Stomach (tissue), 9 donors: ENCODE data around the gene FAAP20. TPM values are rescaled to one million over a fixed set of nuclear protein-coding genes. Genes with fewer than 3 reads are reported as not detected.

ENCODE experiments used
- DNase-seq, 2 donors: peaks; one replicate each; pipeline versions ENCODE4 v3.0.0 to v3.0.0-alpha.2; 2013 to 2019
- H3K27ac ChIP-seq, 5 donors: fragments of 200-600 bp in 4 of 5; sonication (generic) in 4 of 5; one replicate each; pipeline ENCODE4 v1.5.1; 2013 to 2019; ENCODE audit warnings: mild to moderate bottlenecking in 1 of 5, moderate library complexity in 1 of 5
- H3K27me3 ChIP-seq, 3 donors: fragments of 200-600 bp; sonication (generic); one replicate each; pipeline ENCODE4 v1.5.1; 2017 to 2019; ENCODE audit warnings: mixed run types in 1 of 3
- H3K36me3 ChIP-seq, 4 donors: fragments of 200-600 bp; sonication (generic); 1 replicate in 3 of 4; 2 replicates in 1 of 4; pipeline ENCODE4 v1.5.1; 2016 to 2019
- H3K4me1 ChIP-seq, 4 donors: fragments of 200-600 bp; sonication (generic); one replicate each; pipeline ENCODE4 v1.5.1; 2016 to 2019
- H3K4me3 ChIP-seq, 4 donors: fragments of 200-600 bp; sonication (generic) in 3 of 4; one replicate each; pipeline ENCODE4 v1.5.1; 2016 to 2019; ENCODE audit warnings: mild to moderate bottlenecking in 1 of 4
- H3K9me3 ChIP-seq, 4 donors: fragments of 200-600 bp; sonication (generic); one replicate each; pipeline ENCODE4 v1.5.1; 2016 to 2019
- CTCF ChIP-seq, 7 experiments: fragments of 450-650 bp in 4 of 7; fragments of 200-600 bp in 3 of 7; sonication (generic) in 3 of 7; IDR thresholded peaks; one replicate each; pipeline ENCODE4 v1.5.1; 2016 to 2019; ENCODE audit warnings: antibody characterized with exemption in 7 of 7, control low read depth in 2 of 7, mild to moderate bottlenecking in 1 of 7
- EP300 ChIP-seq: sonication (generic); formaldehyde crosslinking; IDR thresholded peaks from one replicate; pipeline ENCODE4 v1.6.1; 2017; ENCODE audit warnings: antibody characterized with exemption
- POLR2A ChIP-seq, 4 donors: fragments of 450-650 bp; IDR thresholded peaks; one replicate each; pipeline ENCODE4 v1.6.1; 2016; ENCODE audit warnings: antibody characterized with exemption in 4 of 4, control low read depth in 2 of 4, mild to moderate bottlenecking in 1 of 4, moderate library complexity in 1 of 4
- POLR2AphosphoS5 ChIP-seq, 3 donors: sonication (generic); formaldehyde crosslinking; IDR thresholded peaks; one replicate each; pipeline ENCODE4 v1.6.1; 2016; ENCODE audit warnings: antibody characterized with exemption in 3 of 3
- WGBS, 5 donors: extraction: QIAGEN DNeasy Blood & Tissue Kit in 3 of 5; methylation state at CpG; one replicate each; pipeline versions ENCODE4 v1.1.5 to v1.1.7; 2013 to 2018; 5-methylcytosine and 5-hydroxymethylcytosine counted together
- intact Hi-C: fragments of 100-400 bp; cut with DNase I; formaldehyde crosslinking; loops from one replicate; pipeline ENCODE4 v1.15.1; 2023; ENCODE audit warnings: low total_unique reads
- polyA plus RNA-seq, 3 donors: library from polyadenylated mRNA; stranded (reverse); fragments of 200-250 nt; gene quantifications; one replicate each; pipeline ENCODE4 v1.2.3, GENCODE V29; 2013
- total RNA-seq, 5 donors: library from RNA; depleted of rRNA; stranded (reverse); fragments of >200 nt; gene quantifications; one replicate each; pipeline versions ENCODE4 v1.1.0 to v1.2.3, GENCODE V29; 2014 to 2016
- donor health status: healthy with polysubstance abuse.
- donor health status: Bipolar disorder and iron deficiency.
- donor health status: healthy.

FAAP20 gene
- total and polyA plus RNA-seq, 8 donors = 8.2 to 170 (median 67.1) TPM

GRCh38 chr1:2193514-2194281, 874 bp downstream of the FAAP20 start:
- TF ChIP-seq POLR2A (IDR thresholded peaks at IDR 0.05) = no peak
- TF ChIP-seq EP300 = no peak
- TF ChIP-seq POLR2AphosphoS5 (IDR thresholded peaks at IDR 0.05) = no peak
- no peak for TF ChIP-seq CTCF (IDR thresholded peaks at IDR 0.05)
- H3K27ac ChIP-seq = peak overlapping the region; percentile 69 to 98 (median 94)
- H3K4me3 ChIP-seq = peak overlapping the region; percentile 61 to 73 (median 70)
- H3K36me3 ChIP-seq = no peaks in the 10 kb centered on the region
- H3K9me3 ChIP-seq = no peaks in the 10 kb centered on the region
- intact Hi-C loops = no loop called here
- H3K27me3 ChIP-seq = no peaks in the 10 kb centered on the region
- DNase-seq = peak in 1 of 2 donors; percentile 59
- WGBS, 5 donors = 23 to 39% (median 28%) methylated on average over 29 to 44 of the region's 44 CpGs
- peaks cover 56 to 79% (median 72%) of the 10 kb centered on the region in 4 donors for H3K4me1 ChIP-seq

DNA sequence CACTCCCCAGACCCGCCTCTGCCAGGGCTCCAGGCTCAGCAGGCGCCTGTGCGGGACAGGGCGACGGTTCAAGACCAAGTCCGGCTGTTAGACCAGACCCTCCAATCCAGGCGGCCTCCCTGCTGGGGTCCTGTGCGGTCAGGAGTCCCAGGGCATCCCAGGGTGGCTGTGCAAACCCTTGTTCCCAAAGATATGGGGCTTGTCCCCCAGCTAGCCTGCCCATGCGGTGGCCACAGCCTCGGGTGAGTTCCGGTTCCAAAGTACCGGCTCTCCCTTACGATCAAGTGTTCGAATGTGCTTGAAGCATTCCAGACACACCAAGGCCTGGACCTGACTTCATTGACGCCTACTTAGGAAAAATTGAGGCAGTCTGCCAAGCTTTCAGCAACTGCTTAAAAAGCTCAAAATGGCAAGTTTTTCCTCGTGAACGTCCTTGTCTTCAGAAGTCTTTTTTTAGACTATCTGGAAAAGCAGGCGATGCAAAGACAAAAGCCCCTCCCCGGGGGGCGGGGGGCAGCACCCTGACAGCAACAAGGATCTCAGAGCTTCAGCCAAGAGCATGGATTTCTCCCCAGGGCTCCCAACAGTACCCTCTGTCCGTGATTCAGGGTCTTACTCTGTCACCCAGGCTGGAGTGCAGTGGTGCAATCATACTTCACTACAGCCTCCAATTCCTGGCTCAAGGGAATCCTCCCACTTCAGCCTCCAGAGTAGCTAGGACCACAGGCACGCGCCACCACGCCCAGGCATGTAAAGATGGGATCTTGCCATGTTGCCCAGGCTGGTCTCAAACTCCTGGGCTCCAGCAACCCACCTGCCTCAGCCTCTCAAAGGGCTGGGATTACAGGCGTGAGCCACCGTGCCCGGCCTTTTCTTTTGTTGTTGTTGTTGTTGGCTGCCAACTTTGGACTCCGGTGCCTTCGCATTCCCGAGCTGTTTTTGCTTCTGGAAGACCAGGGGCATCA, 2.3 kb downstream of the FAAP20 start:
- Histone ChIP-seq H3K27me3 (no peaks in the 10 kb centered on the region), H3K4me1 (peaks cover 53 to 68% (median 65%) of the 10 kb centered on the region in 4 donors), H3K4me3 (peak overlapping the region in 1 of 4 donors; percentile 6), H3K9me3 (no peaks in the 10 kb centered on the region), H3K36me3 (no peaks in the 10 kb centered on the region), H3K27ac (peak overlapping the region in 4 of 5 donors; percentile 88 to 98 (median 94))
- intact Hi-C loops = no loop called here
- WGBS, 5 donors = 61 to 77% (median 73%) methylated on average over 21 to 30 of the region's 30 CpGs
- TF ChIP-seq POLR2AphosphoS5 (IDR thresholded peaks at IDR 0.05) = peak in 1 of 3 donors; percentile 61
- TF ChIP-seq EP300 = no peak
- peak in 1 of 2 donors; percentile 86 for DNase-seq

DNA sequence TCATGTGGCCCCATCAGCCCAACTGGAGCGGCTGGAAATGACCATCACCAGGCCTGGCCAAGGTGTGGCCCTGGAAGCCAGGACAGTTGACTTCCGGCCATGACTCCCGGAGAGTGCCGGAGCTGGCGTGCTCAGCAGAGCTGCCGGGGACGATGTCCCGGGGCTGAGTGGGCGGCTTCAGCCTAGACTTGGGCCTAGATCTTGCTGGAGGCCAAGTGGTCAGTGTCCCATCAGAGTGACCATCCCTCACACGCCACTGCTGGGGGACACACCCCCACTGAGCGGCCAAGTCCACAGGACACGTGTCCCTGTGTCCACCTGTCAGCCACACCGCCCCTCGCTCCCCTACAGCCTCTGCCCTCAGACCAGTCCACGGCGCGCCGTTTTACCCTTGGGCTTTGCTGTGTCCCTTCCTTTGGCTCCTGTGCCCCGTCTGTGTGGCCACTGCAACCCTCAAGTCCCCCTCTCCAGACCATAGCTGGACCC, 4.0 kb downstream of the FAAP20 start:
- Histone ChIP-seq H3K4me1 (peaks cover 47 to 60% (median 58%) of the 10 kb centered on the region in 4 donors), H3K27me3 (no peaks in the 10 kb centered on the region), H3K36me3 (peaks cover 0 to 14% (median 11%) of the 10 kb centered on the region in 4 donors), H3K27ac (peak overlapping the region; percentile 88 to 98 (median 94)), H3K4me3 (peak overlapping the region; percentile 45 to 64 (median 54)), H3K9me3 (no peaks in the 10 kb centered on the region)
- intact Hi-C loops = no loop called here
- DNase-seq = no peak
- TF ChIP-seq POLR2AphosphoS5 (IDR thresholded peaks at IDR 0.05) = no peak
- no peak for TF ChIP-seq POLR2A (IDR thresholded peaks at IDR 0.05)
- no peak for TF ChIP-seq CTCF (IDR thresholded peaks at IDR 0.05)
- TF ChIP-seq EP300 = no peak
- 56 to 78% (median 67%) methylated on average over 10 to 19 of the region's 19 CpGs for WGBS, 5 donors

DNA sequence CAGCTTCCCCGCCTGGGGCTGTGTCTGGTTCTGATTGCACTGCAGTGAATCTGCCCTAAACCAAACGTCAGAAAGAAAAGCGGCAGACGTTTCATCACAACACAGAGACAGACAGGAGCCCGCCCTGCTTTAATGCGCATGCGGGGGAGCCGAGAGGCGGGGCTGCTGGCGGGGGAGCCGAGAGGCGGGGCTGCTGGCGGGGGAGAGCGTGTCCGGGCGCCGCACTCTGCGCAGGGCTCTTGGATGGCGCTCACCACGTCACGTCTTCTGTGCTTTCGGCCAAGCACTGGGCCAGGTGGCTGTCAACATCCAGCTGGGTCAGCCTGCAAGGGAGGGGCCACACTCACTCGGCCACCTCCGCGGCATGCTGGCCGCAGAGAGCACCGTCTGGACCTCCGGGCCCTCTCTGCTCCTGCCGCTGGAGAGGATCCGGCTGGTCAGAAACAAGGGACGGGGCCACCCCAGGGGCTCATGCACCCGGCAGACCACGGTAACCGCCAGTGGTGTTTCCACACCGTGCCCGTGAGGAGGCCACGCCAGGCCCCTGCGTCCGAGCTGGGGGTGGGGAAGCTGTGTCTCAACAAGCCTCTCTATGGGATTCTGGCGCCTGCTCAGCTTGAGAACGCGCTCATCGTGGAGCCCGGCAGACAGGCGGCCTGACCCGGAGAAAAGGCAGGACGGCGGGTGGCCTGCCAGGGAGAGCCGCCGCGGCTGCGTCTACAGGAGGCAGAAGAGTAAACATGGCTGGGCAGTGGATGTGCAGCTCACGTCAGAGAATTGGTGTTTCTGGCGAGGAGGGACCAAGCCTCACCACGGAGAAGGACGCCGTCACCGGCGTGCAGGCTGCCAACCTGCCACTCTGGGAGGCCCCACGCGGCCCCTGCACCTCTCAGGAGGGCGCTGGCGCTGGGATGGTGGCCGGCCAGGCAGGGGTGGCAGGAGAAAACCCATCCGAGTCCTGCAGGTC, 4.8 kb downstream of the FAAP20 start:
- intact Hi-C loops = no loop called here

More for the DNA sequence above, 4.8 kb downstream of the FAAP20 start:
- TF ChIP-seq POLR2AphosphoS5 (IDR thresholded peaks at IDR 0.05) (peak; percentile 91 to 93 (median 92)), EP300 (no peak), POLR2A (IDR thresholded peaks at IDR 0.05) (peak in 2 of 4 donors; percentile 38 to 41), CTCF (IDR thresholded peaks at IDR 0.05) (no peak)
- H3K27ac ChIP-seq = peak overlapping the region; percentile 88 to 98 (median 94)
- H3K36me3 ChIP-seq = peaks cover 0 to 22% (median 19%) of the 10 kb centered on the region in 4 donors
- peak overlapping the region; percentile 45 to 64 (median 54) for H3K4me3 ChIP-seq
- peak; percentile 96 to 97 for DNase-seq
- no peaks in the 10 kb centered on the region for H3K27me3 ChIP-seq
- peaks cover 43 to 54% (median 51%) of the 10 kb centered on the region in 4 donors for H3K4me1 ChIP-seq
- WGBS, 5 donors = 4 to 14% (median 12%) methylated on average over 39 to 65 of the region's 65 CpGs
- H3K9me3 ChIP-seq = no peaks in the 10 kb centered on the region
